AML-193 (cell line): Measurements from ENCODE around the gene IFNA14.
A peak's percentile ranks its signal among the peaks of the same experiment; 100 is the strongest.
"Not testable (repeated sequence)": the region's sequence is repeated elsewhere in the genome, so short reads cannot be mapped to it uniquely, and the experiment has no call there.

Source experiments
- DNase-seq, 2 experiments: peaks; one replicate each; lab custom pipeline; 2025; lab: John Stamatoyannopoulos, UW

Gene IFNA14

DNA sequence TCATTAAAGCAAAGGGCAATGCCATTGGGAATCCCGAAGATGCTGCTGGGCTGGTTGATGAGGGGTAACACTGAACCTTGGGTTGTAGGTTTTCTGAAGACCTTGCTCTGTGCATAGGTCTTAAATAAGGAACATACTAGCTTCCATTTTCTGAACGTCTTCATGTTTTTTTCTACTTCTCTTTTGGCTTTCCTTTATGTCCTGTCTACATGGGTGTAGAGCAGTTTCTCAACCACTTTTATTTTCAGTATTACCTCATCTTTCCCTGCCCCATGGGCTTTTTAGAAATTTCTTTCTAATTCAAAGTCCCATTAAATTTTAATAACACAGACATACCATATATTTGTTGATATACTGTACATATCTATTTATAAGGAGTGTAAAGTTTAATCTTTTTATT, at the start of gene IFNA14:
TSS of gene IFNA14 (minus strand) at position 95 of the 400 bp plus-strand sequence. CDS start at position 25, 70 bp downstream.
- DNase-seq = peak; percentile 54 to 57

DNA sequence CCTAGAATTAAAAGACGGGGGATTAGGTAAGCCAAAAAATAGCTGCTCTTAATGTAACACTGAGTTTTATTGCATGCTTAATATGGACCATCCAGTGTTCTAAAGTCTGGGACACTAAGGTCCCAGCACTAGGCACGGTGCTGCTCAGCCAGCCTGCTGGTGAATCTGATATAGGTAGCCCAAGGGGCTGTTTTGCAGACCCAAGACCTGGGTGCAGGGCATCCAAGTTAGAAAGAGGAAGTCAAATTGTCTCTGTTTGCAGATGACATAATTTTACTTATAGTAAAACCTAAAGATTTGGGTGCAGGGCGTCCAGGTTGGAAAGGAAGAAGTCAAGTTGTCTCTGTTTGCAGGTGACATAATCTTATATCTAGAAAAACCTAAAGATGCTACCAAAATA, 47.5 kb upstream of the IFNA14 start:
- no peak for DNase-seq

DNA sequence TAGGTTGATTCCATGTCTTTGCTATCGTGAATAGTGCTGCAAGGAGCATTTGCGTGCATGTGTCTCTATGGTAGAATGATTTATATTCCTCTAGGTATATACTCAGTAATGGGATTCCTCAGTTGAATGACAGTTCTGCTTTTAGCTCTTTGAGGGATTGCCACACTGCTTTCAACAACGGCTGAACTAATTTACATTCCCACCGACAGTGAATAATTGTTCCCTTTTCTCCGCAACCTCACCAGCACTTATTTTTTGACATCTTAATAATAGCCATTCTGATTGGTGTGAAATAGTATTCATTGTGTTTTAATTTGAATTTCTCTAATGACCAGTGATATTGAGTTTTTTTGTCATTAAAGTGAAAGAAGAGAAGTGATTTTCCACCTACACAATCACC, 46.9 kb upstream of the IFNA14 start:
- no peak for DNase-seq

DNA sequence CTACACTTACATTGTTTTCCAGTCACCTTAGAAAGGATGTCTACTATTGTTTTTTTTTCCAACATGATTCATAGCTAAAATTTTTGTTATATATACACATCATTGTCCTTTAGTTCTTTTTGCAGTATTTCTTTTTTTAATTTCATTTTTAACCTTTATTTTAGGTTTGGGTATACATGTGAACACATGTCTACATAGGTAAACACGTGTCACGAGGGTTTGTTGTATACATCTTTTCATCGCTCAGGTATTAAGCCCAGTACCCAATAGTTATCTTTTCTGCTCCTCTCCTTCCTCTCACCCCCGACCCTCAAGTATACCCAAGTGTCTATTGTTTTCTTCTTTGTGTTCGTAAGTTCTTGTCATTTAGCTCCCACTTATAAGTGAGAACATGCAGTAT, 46.3 kb upstream of the IFNA14 start:
- no peak for DNase-seq

DNA sequence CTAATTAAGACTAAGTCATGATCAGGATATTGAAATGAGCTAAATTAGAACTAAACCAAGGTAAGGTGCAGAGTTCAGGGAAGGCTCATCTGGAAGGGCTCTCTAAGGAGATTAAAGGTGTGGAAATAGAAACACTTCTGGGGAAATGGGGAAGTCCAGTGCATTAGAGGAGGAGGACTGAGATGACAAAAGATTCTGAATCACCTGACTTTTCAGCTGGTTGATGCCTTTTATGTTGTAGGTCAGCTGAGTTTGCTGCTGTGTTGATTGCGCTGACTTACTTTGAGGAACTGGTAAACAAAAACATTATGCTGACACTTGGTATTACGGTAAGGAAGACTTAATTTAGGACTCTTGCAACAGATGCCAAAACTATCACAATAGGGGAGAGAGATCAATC, 41.5 kb upstream of the IFNA14 start:
- peak; percentile 5 to 16 for DNase-seq

DNA sequence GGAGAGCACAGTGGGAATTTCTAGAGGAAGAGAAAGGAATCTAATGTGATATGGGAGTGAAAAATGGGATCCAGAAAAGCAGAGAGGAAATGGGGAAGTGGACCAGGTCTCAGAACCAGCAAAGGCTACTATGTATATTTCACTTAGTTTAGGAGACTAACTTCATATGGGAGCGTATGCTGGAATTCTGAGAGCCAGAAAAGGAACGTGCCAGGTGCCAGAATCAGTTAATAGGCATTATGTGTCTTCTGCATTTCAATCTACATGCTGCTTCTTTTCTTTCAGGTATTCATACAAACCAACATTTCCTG, 28.5 kb upstream of the IFNA14 start:
- no peak for DNase-seq

DNA sequence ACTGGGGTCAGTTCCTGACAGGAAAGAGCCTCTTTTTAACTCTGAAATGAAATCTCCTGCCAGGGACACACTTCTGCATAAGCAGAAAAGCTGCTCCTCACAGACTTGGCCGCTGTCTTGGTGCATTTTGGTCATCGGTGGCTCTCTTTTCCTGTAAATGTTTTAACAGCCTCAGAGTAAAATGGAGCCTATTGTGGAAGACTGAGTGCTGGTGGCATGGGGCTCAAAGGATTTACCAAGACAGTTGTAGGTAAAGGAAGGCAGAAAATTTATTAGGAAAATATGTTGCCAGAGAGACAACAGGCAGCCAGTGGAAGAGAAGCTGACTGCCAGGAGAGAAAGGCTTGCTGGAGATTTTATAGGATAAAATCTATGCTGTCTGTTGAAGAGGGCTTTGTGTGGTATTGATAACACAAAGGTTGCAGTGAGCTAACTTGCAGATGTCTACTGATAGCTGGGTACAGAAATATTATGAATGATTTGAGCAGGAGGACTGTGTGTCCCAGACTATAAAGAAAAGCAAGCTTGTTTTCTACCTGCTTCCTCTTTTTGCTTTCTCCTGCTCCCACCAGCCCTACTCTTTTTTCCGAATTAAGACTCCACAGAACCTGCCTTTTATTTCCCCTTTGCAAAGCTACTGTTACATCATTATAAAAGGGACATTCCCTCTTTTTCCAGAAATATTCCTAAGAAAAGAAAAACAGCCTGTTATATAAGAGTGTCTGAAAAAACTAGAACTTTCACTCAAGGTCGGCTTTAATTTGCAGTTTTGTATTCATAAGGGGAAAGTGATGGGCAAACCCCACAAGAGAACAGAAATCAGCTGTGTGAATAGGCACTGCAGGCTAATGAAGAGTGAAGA, 27.9 kb upstream of the IFNA14 start:
- DNase-seq = peak; percentile 29 to 49

DNA sequence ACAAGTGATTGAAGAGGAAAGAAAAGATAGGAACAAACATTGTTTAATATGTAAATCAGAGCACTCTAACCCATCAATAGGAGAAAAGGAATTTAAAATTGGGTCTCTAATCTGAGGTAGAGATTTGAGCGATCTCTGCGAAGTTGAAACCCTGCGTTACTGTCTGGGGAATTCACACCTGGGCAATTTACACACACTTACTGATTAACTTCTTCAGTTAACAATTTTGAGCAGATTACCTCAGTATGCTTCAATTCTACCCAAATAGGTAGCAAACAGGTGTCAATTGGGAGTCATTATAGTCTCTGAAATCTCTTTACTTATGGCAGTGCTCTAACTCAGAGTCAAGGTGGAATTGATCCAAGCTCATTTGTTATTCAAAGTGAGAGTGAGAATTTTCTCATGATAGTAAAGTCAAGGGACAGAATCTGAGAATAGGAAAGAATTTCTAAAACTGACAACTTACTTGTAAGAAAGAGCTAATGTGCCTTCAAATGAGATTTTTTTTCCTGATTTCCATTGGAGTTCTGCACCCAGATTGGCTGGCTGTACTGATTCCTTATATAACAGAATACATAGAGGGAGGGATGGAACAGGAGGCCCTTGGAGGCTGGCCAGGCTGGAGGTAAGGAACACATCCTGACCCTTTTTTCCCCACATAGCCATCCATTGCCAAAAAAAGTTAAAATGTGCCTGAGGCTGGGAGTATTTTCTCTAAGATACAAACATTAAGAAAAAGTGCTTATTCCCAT, 27.1 kb upstream of the IFNA14 start:
- no peak for DNase-seq

DNA sequence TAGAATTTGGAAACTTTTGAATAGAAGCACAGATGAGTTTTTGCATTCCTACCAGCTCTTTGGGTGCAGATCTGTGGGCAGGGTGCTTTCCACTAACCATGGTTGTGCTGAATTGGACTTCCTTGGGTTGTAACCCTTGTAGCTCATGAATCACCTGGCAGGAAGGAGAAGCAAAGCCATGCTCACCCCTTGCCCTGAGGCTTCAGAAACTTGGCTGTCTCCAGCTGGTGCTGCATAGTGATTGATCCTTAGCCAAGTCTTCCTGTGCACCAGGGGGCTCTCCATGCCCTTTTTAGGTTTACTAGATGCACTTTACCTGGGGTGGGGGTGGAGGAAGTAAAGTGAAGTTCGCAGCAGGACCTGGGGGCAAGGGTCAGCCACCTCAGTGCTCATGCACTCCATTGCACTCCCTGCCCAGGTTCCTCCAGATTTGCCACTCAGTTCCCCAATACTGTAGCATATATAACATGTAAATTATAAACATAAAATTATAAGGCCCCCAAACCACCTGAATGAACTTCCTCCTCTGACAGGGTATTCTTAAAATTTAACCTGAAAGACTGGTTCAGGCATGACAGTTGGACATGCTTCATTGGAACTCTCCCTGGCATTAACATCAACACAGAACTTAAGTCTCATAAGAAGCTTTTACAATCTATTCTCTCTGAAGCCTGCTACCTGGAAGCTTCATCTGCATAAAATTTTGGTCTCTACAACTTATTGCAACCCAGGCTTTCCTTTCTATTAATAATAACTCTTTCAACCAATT, 25.8 kb upstream of the IFNA14 start:
- DNase-seq = no peak

DNA sequence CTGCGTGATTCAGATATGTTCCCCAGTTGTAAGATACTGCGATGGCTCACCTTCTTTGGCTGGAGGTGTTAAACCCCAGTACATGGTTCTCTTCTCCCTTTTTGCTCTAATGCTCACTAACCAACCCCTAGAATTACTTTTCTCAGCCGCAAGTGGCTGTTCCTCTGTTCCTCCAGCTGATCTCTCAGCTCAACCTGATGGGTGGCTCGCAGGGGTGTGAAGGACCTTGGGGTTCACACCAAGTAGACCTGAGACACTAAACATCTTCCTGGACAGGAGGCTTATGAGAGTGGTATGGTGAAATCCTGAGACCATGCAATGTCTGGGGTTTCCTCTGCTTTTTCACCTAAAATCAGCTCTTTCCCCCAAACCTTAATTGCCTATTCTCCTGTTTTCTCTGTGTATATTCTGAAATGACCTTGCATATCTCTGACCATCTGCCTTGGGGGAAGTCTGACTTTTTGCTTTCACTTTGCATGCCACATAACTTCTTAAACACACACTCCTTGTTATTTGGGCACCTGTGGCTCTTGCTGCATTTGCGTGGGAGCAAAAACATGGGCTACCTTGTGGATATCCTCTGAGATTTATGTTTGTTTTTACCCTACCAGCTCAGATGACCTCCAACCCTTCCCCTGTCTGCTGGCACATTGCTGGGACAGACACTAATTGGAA, 15.9 kb upstream of the IFNA14 start:
- no peak for DNase-seq

DNA sequence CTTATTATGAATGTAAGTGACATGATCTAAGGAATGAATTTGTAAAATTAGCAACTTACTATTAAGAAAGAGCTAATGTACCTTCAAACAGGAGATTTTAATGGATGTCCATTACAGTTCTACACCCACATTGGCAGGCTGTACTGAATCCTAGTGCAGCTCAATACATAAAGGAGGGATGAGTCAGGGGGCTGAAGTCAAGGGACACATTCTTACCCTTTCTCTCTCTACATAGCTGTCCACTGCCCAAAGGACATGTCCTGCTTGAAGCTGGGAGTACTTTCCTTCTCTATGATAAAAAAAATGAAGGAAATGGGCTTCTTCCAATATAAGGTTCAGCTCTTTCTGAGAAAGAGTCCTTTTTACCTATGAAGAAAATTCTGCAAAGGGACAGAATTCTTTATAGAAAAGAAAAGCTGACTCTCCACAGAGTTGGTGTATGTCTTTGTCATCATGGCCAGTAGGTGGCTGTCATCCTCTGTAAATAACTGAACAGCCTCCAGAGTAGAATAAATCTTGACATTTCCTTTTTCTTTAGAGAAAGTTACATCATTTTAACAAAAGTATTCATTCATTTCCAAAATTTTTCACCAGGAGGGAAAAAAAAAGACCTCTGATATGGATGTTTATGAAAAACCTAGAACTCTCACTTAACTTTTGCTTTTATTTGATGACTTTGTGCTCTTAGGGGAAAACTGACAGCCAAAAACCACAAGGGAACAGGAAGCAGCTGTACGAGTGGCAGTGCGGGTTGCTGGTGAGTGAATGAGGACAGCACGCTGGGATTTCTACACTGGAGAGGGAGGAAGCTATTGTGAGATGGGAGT, 13.1 kb upstream of the IFNA14 start:
- DNase-seq = peak; percentile 84 to 89

DNA sequence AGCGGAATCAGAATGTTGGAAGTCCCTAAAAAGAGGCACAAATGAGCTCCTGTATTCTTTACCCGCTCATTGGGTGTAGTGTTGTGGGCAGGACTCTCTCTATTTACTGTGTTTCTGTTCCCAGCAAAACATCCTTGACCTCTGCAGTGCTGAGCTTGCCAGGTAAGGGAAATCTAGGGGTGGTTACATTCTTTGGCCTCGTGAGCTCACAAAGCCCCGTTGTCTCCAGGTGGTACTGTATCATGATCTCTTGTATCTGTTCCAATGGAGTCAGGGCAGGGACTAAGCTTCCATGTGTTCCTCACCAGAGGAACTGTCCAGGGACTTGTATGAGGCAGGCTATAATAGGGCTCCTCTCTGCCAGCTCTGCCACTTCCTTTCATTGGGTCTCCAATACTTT, 11.8 kb upstream of the IFNA14 start:
- DNase-seq = no peak

DNA sequence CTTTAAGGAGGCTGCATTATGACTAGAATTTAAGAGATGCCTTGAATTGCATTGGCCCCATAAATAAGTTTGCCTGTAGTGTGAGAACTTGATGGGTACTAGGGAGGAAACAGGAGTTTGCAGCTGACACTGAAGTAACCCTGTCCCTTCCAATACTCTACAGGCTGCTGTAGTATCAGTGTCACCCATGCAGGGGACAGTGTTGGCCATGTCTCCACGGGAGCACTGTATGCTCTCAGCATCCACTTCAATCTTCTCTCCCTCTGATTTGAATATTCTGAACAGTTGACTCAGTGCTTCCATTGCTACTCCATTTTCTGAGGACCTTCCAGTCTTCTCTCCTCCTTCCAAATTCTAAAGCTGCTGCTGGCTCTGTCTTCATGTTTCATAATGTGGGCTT, 11.4 kb upstream of the IFNA14 start:
- no peak for DNase-seq

DNA sequence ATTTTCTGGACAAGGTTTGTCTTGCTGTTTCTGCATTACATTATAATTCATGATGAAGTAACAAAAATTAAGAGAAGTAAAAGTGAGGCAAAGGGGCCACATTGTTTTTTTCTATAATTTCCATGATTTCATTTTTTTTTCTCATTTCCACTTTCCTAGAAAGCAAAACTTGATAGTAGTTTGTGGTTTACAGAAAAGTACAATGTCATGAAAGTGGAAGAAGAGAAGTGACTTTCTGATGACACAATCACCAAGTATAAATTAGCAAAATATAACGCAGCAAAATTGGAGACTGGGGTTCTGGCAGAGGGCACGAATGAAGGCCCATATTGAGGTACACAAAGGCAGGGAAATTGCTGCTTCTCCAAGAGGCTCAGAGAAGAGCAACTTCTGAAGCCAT, 5.0 kb upstream of the IFNA14 start:
- DNase-seq = peak; percentile 54 to 55

DNA sequence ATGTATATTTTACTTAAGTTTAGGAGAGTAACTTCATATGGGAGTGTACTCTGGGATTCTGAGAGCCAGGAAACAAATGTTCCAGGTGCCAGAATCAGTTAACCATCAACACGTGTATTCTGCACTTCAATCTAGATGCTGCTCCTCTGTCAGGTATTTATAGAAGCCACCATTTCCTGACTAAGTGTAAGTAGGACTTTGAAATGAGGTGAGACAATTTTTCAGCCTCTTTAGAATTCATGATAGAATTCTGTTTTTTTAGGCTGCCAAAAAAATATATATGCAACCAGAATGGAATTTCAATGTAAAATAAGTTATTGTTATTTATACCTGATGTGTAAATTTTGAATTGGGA, 3.5 kb downstream of the IFNA14 start:
- DNase-seq = not testable (repeated sequence)

DNA sequence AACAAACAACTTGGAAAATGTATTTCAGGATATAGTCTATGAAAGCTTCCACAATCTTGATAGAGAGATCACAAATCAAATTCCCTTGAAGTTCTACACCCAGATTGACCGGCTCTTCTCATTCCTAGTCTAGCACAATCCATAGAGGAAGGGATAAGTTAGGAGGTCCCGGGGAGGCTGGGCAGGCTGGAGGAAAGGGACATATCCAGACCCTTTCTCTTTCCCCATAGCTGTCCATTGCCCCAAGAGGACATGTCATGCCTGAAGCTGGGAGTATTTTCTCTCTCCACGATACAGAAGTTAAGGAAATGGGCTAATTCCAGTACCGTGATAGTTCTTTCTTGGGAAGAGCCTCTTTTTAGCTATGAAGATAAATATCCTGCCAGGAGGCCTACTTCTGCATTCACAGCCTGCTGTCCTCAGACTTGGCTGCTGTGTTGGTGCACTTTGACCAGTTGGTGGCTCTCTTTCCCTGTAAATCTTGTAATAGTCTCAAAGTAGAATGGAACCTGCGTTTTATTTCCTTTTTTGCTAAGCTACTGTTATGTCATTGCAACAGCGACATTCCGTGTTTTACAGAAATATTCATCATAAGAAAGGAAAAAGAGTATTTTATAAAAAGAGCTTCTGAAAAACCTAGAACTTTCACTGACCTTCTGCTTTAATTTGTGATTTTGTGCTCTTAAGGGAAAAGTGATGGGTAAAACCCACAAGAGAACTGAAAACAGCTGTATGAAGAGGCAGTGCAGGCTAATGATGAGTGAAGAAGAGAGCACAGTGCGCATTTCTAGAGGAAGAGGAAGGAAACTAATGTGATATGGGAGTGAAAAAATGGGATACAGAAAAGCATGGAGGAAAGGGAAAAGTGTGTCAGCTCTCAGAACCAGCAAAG, 4.1 kb downstream of the IFNA14 start:
- peak; percentile 84 to 91 for DNase-seq

DNA sequence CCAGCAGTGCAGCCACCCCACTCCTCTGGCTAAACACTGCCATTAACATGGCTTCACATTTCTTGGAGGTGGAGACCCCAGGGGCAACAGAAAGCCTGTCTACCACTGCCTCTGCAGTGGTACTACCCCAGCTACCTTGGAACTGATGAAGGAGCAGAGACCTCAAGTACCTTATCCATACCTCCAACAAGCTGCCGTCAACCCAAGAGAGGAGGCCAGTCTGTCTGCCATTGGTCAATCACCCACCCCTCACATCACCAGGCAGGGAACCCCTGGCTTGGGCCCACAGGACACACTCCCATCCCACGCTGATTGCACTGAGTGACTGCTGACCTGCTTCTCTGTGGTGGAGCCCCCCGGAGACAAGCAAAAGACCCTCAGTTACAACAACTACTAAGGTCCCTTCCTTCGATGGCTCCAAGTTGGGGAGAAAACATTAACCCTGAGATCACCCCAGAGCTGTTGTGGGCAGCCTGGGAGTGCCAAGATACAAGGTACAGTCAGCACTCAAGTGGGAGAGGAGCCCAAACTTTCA, 5.6 kb downstream of the IFNA14 start:
- DNase-seq = no peak

DNA sequence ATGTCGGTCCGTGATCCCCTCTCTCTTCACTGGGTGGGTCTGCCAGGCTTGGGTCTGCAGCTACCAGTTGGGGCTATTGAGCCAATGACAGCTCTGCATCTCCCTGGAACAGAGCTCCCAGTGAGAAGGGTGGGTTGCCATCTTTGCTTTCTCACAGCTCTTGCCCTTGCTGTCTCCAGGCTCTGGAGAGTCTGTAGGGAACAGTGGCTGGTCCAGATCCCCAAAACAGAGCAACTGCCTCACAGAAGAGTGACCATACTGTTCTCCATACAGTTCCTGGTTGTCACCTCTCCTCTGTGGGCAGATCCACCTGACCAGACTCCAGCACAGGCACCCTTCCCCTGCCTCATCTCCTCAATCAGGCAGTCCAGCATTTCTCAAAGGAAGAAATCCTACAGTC, 6.5 kb downstream of the IFNA14 start:
- no peak for DNase-seq

DNA sequence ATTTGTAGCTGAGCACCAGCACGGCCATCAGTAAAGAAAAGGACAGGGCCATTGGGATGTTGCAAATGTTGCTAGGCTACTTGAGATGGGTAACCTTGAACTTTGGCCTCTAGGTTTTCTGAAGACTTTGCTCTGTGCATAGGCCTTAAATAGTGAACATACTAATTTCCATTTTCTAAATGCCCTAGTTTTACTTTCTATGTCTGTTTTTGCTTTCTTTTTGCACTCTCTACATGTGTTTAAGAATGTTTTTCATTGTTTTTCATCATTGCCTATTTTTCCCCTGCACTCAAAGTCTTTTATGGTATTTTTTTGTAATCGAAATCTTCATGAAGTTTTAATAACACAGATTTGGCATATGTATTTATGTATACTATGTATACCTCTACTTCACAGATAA, 11.7 kb downstream of the IFNA14 start, which contains the start of gene IFNA17:
TSS of gene IFNA17 (minus strand) at position 101 of the 400 bp plus-strand sequence. CDS start at position 52, 49 bp downstream.
- no peak for DNase-seq

DNA sequence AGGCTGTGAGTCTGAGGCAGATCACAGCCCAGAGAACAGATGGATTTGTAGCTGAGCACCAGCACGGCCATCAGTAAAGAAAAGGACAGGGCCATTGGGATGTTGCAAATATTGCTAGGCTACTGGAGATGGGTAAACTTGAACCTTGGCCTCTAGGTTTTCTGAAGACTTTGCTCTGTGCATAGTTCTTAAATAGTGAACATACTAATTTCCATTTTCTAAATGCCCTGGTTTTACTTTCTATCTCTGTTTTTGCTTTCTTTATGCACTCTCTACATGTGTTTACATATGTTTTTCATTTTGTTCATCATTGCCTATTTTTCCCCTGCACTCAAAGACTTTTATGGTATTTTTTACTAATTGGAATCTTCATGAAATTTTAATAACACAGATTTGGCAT, 22.6 kb downstream of the IFNA14 start, which contains the start of gene IFNA16:
TSS of gene IFNA16 (minus strand) at position 101 of the 400 bp plus-strand sequence. CDS start at position 95, 6 bp downstream.
- DNase-seq = not testable (repeated sequence)
